HTR-8/SVneo (cell line): ENCODE results near the gene DAB1.

Experiments used
- DNase-seq: peaks from one replicate; pipeline ENCODE4 v3.0.0; 2011; ENCODE audit warnings: low spot score, mixed read lengths; ENCODE audit not compliant: insufficient read length
- FAIRE-seq: peaks from 2 replicates; lab custom pipeline; 2011; peaks lifted over from hg19 to GRCh38; lab: Jason Lieb, UNC

Gene DAB1

DNA sequence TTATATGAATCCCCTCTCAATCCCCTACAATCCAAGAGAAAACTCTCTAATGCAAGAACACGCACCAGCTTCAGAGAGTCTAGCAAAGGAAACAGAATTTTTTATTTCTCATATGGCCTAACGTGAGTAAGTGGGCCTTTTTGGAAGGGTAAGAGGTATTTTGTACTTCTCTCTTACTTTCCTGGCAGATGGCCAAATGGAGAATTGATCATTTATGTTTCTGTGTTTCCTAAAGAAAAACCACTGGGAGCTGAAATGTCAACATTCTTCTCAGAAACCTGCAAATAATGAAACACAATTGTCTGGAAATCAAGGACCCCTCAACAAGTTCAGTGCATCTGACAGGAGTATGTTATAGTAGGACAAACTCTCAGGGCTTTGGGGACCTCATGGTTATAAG lies 281.7 kb downstream of the DAB1 start:
- no peak for FAIRE-seq
- DNase-seq, result no peak

DNA sequence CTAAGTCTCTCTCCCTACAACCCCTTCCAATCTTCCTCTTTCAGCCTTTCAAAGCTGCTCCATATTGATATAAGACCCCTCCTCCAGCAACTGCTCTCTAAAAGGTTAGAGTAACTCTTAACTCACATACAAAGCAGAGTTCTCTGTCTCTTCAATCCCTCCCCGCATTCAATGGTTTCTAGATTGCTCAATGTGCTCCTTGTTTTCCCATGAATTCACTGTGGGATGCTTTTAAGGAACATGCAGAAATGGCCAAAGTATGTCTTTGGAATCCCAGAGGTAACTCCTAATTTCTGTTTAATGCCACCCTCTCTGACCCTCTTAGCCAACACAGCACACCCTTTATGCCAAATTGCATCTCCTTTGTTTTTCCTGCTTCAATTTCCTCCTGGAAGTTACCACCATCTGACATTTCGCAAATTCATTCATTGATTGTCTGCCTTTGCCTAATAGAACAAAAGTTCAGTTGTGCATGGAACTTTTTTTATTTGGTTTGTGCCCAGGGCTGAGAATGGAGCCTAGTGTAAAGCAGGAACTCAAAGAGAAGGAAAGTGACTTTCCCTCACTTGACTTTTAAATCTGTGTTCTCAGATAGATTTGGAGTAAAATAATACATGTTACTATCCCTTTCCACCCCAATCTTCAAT lies 285.3 kb downstream of the DAB1 start:
- FAIRE-seq, result no peak

DNA sequence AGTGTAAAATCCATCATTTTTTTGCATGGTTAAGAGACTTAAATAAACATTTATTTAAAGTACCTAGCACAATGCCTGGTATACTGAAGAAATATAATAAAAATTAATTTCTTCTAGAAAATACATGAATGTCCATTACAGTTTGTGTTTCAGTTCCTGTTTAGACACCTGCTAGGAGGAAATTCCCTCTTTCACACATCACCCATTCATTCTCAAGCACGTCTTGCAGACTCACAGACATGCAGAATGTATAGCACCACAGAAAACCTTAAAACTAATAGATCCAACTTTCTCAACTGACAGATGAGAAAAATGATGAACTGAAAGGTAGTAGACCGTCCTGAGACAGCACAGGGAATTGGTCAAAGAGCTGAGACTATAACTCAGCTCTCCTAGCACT lies 285.9 kb downstream of the DAB1 start:
- FAIRE-seq (no peak), DNase-seq (no peak)

More for the DNA sequence above, 285.3 kb downstream of the DAB1 start:
- DNase-seq, result no peak

DNA sequence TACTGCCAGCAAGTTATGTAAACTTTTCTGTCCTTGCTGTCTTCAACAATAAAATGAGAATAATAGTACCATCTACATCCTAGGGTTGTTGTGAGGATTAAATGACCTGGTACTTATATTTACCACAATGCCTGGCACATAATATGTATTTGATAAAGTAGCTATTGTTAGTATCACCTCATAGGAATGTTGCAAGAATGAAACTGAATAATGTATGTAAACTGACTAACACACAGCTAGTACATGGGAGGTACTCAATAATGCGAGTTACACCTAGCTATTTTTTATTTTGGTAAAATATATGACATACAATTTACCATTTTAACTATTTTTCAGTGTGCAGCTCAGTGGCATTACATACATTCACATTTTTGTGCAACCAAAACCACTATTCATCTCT lies 289.1 kb downstream of the DAB1 start:
- FAIRE-seq, result no peak
- DNase-seq, result no peak

DNA sequence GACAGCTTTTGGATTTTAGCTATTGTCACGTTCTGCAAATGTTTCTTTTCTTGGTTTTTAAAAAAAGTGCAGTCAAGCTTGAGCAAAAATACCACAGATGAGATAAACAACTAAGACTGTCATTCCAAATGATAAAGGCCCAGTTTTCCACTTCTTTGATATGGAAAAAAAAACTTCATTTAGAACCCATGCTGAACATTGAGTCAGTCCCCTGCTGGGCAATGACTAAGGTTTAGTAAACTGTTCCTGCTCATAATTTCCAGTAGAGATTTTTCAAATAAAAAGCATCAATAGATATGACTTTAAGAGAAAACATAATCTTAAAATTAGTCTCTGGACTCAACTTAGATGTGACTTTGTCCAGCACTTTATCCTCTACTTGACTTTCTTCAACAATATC lies 290.2 kb downstream of the DAB1 start:
- no peak for FAIRE-seq

DNA sequence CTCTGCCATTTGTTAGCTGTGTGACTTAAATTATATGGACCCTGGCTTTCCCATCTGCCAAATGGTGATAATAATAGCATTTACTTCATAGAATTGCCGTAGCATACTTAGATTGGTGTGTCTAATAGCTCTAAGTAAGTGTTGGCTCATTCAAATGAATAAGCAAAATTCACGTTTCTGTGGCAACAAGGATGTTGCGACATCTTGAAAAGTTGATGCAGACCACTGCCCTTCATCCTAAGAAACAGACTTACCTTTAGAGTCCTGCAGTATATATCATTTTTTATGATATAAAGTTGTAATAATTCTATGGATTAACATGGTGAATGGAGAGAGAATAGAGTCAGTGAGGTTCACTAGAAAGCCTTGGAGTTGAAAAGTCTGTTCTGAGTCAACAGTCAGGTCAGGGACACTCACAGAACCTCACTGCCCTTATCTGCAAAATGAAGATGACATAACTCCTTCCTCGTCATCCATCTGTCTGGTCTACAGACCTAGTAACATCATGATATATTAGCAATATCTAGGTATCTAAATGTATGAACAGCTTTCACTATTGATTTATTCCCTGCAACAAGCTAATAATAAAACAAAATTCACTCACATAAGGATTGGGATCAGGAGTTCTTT lies 290.8 kb downstream of the DAB1 start:
- DNase-seq, result no peak

More for the DNA sequence above, 290.2 kb downstream of the DAB1 start:
- DNase-seq, result no peak

DNA sequence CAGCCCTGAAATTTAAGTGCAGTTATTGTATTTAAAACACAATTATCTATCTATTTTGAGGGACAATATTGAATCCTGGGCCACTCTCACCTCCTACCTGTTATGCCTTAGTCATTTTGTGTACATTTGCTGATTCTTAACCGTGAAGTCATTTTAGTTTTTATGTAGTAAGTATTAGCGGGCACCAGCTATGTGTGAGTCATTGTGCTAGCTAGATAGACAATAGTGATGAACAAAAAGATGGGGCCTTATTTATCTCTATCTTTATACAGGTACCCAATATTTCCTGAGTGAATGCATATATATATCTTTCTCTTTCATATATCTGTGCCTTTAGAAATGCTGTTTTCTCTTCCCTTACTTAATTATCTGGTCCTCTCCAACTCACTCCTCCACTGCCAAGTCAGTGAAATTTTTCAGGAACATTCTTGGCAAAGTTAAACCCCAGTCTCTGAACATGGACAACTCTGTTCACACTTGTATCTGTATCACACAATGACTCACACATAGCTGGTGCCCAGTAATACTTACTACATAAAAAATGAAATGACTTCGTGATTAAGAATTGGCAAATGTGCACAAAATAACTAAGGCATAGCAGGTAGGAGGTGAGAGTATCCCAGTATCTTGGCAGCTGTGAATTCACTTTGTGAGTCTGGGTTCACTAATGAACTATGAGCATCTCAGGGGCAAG lies 292.0 kb downstream of the DAB1 start:
- FAIRE-seq (no peak), DNase-seq (no peak)

More for the DNA sequence above, 290.8 kb downstream of the DAB1 start:
- no peak for FAIRE-seq

DNA sequence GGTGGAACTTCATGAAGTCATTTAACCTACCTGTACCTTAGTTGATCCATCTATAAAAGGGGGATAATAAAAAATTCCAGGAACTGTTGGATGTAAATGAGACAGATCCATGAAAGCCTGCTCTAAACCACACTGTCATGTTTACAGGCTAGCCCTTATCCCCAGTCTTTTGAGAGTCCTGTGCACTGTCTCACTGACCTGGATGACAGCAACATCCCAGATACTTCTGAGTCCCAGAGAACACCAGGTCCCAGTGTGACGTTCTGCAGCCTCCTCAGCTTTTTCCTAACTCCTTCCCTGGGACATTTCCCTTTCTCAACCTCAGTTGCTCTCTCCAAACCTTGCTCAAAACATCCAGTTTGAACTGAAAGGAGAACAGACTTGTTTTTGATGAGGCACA lies 292.6 kb downstream of the DAB1 start:
- FAIRE-seq, result no peak

DNA sequence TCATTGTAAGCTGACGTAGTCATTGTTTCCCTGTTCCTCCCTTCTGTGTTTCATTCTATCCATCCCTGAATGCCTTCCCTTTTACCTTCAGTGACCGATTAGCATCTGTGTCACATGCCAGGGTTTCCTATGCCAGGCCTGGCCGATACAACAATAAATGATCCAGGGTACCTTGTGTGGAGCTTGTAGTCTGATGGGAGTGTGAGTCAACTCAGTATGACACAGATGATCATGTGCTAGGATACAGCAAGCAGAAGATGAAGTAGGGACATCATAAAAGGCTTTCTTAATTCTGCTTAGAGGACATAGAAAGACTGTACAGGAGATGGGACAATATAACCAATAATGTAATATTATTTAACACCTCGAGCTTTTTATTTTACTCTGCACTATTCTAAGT lies 294.0 kb downstream of the DAB1 start:
- no peak for FAIRE-seq
- no peak for DNase-seq

More for the DNA sequence above, 292.6 kb downstream of the DAB1 start:
- no peak for DNase-seq

DNA sequence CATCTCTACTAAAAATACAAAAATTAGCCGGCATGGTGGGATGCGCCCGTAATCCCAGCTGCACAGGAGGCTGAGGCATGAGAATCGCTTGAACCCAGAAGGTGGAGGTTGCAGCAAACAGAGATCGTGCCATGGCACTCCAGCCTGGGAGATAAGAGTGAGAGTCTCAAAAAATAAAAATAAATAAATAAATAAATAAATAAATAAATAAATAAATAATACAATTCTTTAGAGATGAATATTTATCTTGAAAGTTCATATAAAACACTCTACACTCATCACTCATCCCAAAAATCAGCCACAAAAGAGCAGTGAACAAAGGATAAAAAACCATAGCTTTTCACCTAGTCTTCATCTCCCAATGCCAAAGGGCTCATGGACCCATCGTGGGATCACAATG lies 295.9 kb downstream of the DAB1 start:
- no peak for DNase-seq
- FAIRE-seq, result no peak

DNA sequence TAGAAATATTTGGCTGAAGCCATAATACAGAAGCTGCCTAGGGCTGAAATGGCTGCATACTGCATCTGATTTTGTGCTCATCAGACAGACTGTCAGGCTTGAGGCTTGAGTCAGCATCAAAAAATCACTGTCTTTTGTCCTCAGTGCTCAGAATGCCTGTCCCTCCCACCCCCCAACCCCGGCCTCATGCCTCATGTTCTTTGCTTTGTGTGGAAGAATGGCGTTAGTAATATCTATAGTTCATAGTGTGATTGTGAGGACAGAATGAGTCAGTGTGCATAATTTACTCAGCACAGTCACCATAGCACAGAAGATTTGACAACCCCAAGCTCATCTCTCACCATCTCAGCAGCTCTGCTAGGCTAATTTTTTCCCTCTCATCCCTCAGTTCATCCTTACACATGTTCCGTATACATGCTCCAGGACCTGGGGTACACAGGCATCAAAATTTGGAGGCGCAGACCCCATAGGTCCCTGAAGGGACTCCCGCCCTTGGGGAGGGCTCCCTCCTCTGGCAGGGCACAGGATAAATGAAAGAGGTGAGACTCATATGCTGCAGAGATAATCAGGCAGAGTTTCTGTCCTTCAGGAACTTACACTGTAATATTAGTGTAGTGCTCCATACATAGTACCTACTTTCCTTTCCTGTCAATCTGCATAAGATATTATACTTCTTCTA lies 299.0 kb downstream of the DAB1 start:
- DNase-seq (no peak), FAIRE-seq (no peak)

DNA sequence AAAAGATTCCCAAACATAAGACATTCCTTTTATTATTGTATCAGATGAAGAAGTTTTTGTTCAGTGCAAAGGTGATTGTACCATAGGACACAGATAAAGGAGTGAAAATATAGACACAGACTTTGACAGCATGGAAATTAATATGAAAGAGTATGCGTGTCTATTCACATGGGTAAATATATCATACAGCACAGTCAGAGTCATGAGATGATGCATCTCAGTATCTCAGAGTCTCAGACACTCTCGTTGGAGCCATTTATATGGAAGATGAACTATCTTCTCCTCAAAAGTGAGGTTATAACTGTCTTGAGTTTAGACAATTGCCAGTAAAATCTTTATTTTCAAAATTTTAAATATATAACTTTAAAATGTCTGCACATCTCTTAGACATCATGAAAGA lies 299.7 kb downstream of the DAB1 start:
- no peak for FAIRE-seq
- no peak for DNase-seq

DNA sequence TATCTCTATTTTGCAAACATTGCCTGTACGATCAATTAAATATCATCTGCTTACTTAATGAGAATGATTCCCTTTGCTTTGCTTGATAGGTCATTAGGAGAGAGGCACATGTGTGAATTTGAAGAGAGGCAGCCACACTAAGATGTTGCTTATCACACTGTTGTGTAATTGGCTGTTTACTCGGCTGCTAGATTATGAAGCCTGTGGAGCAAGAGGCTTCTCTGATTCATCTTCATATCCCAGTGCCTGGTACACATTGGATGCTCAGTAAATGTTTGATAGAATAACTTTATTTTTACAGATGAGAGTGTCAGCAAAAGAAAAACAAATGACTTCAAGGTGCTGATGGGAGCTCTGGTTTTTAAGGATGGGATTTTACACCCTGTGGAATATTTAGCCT lies 301.8 kb downstream of the DAB1 start:
- FAIRE-seq, result no peak

DNA sequence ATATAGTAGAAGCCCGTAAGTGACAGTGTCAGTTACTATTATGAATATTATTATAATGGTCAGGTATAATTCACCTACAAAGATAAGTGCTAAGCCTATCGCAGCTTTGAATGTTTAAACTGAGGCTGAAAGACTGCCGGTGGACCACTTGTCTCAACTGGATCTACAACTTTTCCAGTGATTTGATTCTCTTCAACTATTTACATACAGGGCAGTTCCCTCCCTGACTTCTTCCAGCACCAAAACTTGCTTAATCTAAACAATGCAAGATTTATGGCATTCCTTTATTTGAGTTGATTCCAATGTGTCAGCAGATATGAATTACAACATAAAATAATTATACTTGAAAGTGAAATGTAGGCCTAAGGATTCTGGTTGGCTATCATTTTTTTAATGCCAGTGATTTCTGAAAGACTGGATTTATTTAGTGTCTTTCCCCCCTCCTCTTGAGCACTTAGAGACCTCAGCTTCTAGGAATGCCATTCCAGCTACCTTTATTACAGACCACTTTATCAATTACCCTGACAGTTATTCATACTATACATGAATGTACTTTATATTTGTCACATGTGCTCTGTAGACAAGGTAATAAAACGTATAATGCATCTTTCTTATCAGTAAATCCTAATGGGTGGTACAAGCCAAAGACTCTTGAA lies 304.8 kb downstream of the DAB1 start:
- DNase-seq (no peak), FAIRE-seq (no peak)

More for the DNA sequence above, 301.8 kb downstream of the DAB1 start:
- no peak for DNase-seq

DNA sequence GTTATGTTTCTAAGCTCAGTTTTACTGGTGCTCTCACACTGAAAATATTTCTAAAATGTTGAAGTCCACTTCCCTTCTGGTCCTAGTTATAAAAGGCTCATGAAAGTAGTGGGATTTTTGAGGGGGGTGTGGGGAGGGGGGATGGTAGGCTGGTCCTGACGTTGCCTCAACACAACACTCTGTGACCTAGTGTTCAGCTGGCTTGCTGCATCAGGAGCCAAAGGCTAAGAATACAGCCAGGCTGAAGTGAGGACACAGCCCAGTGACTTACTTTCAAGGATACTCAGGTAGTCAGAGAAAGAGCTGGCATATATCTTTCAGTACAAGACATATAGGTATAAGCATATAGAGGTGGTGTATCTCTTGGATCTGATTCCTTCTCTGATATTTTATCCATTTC lies 306.1 kb downstream of the DAB1 start:
- no peak for DNase-seq
- FAIRE-seq, result no peak

DNA sequence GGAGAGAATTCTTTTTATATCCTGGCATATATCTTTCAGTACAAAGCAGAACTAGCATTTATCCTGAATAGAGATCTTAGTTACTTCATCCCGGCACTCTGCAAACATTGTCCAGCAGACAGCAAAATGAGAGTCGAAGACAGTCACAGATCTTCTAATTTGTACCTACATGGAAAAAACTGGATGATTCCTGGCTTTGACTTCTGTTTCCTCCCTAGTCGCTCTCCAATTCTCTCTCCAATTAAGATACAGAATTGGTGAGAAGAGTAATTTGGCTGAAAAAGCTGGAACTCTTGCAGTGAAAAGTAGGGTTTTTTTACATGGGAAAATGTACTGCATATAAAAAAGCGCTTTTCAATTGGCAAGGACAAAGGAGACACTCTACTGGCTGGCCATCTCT lies 307.0 kb downstream of the DAB1 start:
- no peak for FAIRE-seq

DNA sequence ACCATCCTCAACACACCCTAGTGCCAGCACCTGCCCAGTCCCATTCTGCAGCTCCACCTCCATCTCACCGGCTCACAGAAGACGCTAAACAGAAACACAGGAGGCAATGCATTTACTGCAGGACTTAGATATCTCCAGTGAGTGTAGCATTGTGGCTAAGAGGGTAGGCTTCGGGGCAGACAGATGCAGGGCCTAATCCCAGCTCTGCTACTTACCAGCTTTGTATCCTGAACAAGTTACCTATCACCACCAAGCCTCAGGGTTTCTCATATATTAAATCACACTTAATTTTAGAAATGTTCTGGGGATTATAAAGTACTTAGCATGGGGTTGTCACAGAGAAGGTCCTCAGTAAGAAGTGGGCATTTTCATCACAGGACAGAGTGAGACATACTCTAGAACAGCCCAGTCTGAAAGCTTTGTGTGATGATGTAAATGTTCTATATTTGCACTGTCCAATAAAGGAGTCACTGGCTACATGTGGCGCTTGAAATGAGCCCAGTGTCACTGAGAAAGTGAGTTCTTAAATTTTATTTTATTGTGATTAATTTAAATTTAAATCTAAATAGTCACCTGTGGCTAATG lies 308.7 kb downstream of the DAB1 start:
- DNase-seq (no peak), FAIRE-seq (no peak)

More for the DNA sequence above, 307.0 kb downstream of the DAB1 start:
- DNase-seq, result no peak

DNA sequence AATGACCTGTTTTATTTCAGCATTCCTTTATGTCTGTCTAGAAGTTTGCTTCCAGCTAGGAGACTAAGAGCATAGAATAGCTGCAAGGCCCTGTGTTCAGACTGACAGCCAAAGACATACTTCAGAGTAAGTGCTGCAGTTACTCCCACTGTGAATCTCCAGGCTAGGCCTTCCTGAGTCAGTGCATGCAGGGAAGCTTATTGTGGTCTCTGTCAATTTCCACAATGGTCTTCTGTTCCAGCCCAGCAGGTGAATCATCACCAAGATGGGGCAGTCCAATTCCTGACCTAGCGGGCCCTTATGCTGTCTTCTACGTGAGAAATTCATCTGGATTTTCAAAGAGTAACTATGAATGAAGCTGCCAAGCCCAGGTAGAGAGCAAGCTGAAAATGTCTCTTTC lies 311.7 kb downstream of the DAB1 start:
- DNase-seq, result no peak
- FAIRE-seq, result no peak

DNA sequence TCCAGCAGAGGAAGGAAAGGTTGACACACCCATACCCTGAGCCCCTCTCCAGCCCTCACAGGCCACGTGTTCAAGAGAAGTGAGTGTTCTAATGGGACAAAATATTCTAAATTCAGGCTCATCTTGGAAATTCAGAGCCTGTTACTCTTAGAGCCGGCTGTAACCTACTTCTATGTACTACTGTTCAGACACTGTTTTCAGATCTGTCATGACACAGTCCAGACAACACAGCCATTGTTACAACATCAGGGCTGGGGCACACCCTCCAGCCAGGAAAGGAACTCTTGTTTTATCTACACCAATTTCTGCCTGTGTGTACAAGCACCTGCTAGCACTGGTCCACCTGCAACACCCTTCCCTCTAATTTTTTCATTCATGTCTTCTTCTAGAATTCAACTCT lies 312.7 kb downstream of the DAB1 start:
- FAIRE-seq, result no peak
- no peak for DNase-seq

DNA sequence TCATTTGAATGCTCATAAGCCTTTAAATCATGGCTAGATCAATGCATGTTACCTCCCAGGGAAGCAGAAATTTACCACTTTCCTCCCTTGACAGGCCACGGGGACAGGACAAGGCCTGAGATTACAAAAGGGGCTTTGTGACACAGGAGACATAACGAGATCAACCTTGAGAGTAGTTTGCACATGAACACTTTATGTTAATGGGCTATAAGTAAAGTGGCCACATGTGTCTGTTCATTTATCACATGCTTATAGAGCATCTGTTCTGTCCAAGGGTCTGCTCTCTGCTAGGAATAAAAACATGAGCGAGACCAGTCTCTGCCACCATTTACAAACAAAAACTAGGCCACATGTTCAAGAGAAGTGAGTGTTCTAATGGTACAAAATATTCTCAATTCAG lies 314.0 kb downstream of the DAB1 start:
- DNase-seq, result no peak
- no peak for FAIRE-seq
